Tibial nerve (tissue), 4 donors: ENCODE results near the gene JOSD2.

Source experiments
- EP300 ChIP-seq, 2 donors: sonication (generic); formaldehyde crosslinking; IDR thresholded peaks; one replicate each; pipeline ENCODE4 v1.6.1; 2017; ENCODE audit warnings: antibody characterized with exemption in 2 of 2, mild to moderate bottlenecking in 1 of 2
- POLR2A ChIP-seq, 2 donors: fragments of 450-650 bp; IDR thresholded peaks; one replicate each; pipeline ENCODE4 v1.6.1; 2017; ENCODE audit warnings: antibody characterized with exemption in 2 of 2, mild to moderate bottlenecking in 2 of 2, moderate library complexity in 2 of 2
- TF ChIP-seq, protein P1 (sequence below), 5 experiments: fragments of 200-600 bp in 3 of 5; fragments of 450-650 bp in 2 of 5; sonication (generic) in 3 of 5; IDR thresholded peaks; one replicate each; pipeline ENCODE4 v1.5.1; 2016 to 2019; ENCODE audit warnings: antibody characterized with exemption in 5 of 5, mild to moderate bottlenecking in 3 of 5, moderate library complexity in 2 of 5

- TF ChIP-seq POLR2A (IDR thresholded peaks at IDR 0.05) (no peak), EP300 (IDR thresholded peaks at IDR 0.05) (no peak)
- TF ChIP-seq, protein P1, sequence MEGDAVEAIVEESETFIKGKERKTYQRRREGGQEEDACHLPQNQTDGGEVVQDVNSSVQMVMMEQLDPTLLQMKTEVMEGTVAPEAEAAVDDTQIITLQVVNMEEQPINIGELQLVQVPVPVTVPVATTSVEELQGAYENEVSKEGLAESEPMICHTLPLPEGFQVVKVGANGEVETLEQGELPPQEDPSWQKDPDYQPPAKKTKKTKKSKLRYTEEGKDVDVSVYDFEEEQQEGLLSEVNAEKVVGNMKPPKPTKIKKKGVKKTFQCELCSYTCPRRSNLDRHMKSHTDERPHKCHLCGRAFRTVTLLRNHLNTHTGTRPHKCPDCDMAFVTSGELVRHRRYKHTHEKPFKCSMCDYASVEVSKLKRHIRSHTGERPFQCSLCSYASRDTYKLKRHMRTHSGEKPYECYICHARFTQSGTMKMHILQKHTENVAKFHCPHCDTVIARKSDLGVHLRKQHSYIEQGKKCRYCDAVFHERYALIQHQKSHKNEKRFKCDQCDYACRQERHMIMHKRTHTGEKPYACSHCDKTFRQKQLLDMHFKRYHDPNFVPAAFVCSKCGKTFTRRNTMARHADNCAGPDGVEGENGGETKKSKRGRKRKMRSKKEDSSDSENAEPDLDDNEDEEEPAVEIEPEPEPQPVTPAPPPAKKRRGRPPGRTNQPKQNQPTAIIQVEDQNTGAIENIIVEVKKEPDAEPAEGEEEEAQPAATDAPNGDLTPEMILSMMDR (IDR thresholded peaks at IDR 0.05) = no peak
Observed at GRCh38 chr19:50477751-50478515, 33.1 kb downstream of the JOSD2 start.
